Measurements from ENCODE around the gene FGF12.

Gene FGF12

DNA sequence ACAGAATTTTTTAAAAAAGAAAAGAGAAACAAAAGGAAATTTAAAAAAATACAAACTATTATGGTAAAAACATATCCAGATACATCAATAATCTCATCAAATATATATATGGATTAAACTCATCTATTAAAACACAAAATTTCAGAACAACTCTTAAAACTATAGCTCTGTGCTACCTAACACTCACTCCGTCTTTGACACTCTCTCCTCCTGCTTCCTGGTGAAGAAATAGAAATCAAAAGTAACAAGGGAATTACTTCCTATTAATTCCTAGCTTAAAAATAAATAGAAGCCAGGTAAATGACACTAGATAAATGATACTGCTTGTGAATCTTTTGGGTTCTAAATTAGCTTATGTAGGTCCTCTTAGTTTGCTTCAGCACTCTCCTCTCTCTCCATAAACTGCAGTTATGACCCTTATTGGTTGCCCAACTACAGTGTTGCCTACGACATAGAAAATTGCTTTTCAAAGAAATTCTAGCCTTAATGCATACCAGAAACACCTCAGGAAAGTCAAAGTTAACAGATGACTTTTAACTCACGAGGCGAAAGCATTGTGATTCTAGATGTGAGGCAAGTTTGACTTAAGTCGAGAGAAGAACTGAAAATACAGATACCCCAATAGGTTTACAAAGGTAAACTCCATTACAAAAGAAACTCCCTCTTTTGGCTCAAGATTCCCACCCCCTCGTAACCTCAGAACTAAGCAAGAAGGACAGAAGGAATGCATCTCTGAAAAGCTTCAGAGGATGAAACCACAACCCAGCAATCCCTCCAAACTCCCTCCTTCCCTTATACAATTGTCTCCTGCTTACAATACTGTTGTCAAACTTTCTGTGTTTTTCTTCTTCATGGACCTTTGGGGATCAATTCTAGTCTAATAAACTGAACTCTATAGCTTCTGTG, 394.7 kb downstream of the FGF12 start:
- no peak for DNase-seq (ENCODE audit: low read depth in 2 of 2)

GRCh38 chr3:192331749-192332385, 395.5 kb downstream of the FGF12 start:
- no peak for DNase-seq (ENCODE audit: low read depth in 2 of 2)

GRCh38 chr3:192326656-192327055, 400.7 kb downstream of the FGF12 start:
- DNase-seq (ENCODE audit: low read depth in 2 of 2): no peak

- DNase-seq (ENCODE audit: low read depth in 2 of 2): no peak
Observed at GRCh38 chr3:192317564-192317963, 409.8 kb downstream of the FGF12 start.

DNA sequence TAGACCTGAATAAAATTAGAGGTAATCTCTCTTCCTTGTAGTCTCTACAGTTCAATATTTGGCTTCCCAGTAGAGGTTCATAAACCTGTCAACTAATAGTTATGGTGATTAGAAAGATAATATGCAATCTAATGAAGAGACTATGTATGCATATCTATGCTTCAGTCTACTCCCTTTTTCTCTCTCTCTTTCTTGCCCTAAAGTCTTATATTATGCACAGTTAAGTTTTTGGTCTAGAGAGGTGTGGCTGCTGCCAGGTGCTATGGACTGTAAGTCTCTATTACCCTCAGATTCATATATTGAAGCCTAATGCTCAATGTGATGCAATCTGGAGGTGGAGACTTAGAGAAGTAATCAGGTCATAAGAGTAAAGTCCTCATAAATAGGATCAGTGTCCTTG, 413.7 kb downstream of the FGF12 start:
- no peak for DNase-seq (ENCODE audit: low read depth in 2 of 2)

GRCh38 chr3:192307631-192308030, 419.7 kb downstream of the FGF12 start:
- no peak for DNase-seq (ENCODE audit: low read depth in 2 of 2)

DNA sequence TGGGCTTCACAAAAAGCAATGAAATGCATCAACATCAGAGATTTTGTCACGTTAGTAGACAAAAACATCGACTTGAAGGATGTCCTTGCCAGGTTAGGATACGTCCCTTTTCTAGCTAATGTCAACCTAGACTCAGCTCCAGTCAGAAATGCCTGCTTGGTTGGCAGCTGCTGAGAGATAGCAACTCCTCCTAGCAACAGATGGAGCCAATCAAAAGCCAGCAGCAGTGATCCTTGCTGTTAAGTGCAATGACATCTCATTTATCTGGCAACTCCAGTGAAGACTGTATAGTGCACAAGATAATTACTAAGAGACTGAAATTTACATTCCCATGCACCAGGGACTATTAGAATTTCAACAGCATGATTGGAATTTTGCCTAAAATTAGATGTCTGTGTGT, 424.1 kb downstream of the FGF12 start:
- no peak for DNase-seq (ENCODE audit: low read depth in 2 of 2)

DNA sequence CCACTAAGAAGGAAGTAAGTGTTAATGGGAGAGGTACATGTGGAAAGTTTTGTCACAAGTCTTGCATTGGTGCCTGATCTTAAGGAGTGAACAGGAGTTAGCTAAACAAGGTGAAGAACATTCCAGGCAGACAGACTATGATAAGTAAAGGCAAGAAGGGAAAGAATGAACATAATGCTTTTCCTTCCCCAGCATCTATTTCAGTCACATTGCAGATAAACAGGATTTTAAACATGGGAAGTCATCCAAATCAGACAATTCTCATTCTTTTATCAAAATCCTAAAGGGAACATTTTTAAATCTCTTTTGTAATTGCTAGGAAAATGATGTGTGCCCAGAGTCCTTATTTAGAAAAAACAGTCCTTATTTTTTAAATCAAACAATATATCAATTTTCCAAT, 424.6 kb downstream of the FGF12 start:
- no peak for DNase-seq (ENCODE audit: low read depth in 2 of 2)

DNA sequence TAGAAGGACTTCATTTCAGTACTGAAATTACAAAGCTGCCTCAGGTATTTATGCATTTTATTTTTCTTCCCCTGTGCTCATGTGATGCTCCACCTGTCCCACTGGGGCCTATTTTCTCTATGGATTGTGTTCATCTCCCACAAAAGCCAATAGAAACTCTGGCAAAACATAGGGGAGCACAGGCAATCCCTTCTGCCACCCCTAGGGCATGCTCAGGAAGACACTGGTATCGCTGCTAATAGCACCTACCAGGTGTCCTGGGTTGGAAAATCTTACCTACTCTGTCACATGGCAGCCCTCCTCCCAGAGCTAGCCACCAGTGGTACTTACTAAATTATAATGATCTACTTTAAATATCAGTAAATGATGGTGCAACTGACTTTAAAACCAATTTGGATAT, 427.4 kb downstream of the FGF12 start:
- DNase-seq (ENCODE audit: low read depth in 2 of 2): no peak

DNA sequence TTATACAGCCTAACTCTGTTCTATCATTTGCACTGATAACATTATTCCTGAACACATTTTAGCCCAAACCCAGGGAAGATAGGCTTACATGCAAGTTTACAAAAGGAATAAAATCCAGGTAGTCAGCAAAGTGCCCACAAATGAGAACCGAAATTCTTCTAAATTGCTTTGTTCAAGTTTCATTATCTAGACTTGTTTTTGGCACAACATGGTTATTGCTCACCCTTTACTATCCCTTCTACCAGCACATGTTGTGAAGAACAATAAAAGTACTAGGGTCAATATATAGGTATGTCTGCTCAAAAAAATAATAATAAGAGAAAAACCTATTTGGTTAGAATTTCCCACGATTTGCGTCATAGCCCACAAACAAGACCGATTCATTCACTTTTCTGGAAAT, 430.5 kb downstream of the FGF12 start:
- DNase-seq (ENCODE audit: low read depth in 2 of 2): no peak

DNA sequence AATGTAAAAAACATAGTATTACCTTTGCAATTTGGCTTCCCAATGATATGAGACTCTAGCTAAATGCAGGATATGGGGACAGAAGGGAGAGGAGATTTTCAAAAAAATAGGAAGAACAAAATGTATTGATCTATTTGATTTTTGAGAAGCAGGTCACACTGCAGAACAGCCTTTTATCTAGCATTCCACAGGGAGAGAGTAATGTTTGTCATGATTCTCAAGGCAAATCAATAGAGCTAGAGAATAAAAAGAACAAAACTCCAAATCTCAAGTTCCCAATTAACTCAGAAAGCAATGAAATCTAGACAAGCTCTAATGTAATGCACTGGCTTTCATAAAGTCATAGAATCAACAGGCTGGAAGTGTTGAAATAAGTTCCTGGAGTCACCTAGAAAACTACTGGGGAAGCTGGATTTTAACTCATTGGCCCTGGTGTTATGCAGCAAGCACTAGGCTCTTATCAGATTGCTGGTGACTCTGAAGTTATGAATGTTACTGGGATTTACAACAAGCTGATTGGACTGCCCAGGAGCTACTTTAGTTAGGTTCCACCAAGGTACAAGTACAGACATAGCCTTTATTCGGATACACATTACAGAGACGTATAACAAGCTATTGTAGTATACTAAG, 442.8 kb downstream of the FGF12 start:
- DNase-seq (ENCODE audit: low read depth in 2 of 2): no peak

DNA sequence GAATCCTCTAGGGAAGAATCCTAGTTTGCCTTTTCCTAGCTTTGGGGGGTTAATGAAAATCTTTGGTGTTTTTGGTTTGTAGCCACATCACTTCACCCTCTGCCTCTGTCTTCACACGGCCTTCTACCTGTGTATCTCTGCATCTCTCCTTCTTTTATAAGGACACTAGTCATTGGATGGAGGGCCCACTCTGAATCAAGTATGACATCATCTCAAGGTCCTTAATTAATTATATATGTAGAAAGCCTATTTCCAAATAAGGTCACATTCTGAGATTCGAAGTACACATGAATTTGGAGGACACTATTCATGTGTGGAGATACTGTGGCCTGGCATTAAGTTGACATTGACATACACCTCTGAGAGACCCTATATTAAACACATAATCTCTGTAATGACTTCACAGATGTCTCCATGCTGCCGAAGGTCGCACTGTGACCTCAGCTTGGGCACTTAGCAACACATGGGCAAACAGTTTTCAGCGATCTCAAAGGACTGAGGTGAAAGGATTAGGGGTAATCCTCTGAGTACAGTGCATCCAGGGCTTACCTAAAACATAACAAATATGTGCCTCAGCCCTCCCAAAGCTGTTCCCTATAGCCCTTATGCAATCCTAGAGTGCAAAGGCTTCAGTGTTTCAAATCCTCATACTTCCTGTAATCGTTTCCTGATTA, 446.0 kb downstream of the FGF12 start:
- no peak for DNase-seq (ENCODE audit: low read depth in 2 of 2)

DNA sequence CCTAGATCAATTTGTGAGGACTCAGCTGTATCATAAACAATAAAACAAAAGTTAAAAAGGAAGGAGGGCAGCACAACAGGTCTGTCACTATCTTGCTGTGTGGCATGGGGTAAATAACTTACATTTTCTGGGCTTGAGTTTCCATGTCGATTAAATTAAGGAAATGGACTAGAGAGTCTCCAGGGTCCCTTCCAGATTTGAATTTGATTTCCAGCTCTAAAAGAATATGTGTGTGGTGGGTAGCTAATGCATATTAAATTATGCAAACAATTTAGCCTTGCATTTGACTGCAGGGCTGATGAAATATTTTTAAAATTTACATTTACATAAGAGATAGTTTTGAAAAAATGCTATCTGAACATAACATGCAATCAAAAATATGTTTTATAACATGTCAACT, 447.7 kb downstream of the FGF12 start:
- no peak for DNase-seq (ENCODE audit: low read depth in 2 of 2)

DNA sequence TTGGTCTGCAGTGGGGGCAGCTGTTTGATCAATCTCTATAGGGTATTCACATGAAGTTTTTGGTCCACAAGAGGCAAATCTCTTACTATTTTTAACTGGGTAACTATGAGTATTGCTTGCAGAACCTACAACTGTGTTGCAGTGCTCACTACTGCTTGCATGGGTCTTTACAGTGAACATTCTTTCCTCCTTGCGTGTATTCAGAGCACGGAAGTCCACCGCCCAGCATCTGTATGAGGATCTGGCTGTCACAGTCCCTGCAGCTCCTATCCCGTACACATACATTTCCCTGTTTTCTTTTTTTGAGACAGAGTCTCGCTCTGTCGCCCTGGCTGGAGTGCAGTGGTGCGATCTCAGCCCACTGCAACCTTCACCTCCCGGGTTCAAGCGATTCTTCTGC, 449.9 kb downstream of the FGF12 start:
- no peak for DNase-seq (ENCODE audit: low read depth in 2 of 2)

- DNase-seq (ENCODE audit: low read depth in 2 of 2): no peak
Observed at GRCh38 chr3:192275741-192276355, 451.5 kb downstream of the FGF12 start.

DNA sequence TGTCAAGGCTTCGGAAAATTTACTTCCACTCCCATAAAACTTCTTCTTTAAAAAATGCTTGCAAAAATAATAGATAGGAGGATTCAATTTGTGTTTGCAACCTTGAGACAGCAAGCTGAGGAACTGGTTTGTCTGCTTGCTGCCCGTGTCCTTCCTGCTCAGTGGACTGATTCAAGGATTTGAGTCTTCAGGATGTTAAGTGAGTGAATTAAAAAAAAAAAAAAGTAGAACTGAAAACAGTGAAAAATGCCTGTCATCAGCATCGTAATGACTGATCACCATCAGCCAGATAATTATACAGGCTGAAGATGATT, 453.7 kb downstream of the FGF12 start:
- no peak for DNase-seq (ENCODE audit: low read depth in 2 of 2)

- DNase-seq (ENCODE audit: low read depth in 2 of 2): no peak
Observed at GRCh38 chr3:192273001-192273696, 454.2 kb downstream of the FGF12 start.

DNA sequence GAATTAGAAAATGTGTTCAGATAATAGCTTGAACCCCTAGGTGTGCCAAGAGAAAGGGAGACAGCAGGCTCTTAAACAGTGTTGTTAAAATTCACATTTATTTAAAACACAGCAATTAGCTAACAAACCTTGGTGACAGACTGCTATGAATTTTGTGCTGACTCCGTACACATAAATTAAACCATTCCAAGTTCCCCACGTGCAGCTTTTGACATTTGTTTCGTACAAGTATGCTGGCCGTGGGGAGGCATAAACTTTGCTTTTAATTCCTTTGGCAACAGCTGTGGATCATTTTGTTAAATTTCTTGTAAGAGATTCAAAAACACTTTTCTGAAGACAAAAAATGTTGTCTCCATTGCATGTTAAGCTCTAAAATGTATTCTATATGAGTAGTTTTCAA, 465.3 kb downstream of the FGF12 start:
- DNase-seq (ENCODE audit: low read depth in 2 of 2): no peak

DNA sequence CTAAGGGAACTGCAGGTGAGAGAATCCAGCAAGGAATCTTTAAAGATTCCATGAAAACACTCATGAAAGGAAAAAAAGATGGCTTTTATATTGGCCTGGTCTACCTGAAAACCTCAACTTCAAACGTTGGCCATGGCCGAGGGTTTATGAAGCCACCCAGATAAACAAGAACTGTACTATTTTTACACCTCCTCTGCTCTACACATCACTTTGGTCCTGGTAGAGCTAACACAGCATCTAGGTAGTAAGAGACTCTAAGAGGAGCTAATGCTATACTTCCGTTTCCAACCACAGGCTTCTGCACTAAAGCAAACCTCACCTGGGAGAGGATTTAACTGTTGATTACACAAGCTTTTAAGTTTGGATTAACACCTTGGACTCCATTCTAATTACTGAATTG, 466.2 kb downstream of the FGF12 start:
- DNase-seq (ENCODE audit: low read depth in 2 of 2): no peak

DNA sequence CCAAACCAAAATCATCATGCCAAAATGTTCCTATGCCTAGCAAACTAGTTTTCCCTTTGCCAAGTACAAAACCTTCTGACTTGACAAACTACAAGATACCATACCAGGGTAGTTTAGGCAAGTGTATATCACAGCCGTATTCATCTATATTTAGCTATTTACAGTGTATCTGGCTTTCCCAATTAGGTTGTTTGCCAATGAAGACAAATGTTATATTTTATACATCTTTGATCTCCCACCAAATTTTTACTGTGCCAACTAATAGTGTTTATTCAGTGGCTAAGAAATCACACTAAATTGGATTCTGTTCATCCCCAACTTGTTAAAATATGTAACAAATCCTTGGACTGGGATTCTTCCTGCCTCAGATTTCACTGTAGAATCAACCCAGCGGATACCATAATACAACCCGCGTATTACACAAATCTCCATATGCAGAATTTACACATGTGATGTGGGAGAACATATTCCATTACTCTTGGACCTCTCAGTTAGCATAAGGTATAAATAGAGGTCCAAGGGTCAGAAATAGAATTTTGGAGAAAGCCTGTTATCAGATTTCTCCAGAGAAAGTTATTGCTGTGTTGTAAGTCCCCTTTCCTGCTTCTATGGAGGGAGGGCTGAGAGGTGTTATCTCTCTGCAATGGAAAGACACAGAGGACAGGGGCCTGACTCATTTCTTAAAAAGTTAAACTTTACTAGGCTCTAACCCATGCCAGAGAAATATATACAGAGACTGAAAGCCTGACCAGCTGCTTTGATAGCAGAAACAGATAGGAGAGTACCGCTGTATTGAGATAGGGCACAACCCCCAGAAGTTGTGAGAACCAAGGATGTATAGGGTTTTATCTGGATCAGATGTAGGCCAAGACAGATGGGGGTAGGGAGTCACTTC, 467.0 kb downstream of the FGF12 start:
- DNase-seq (ENCODE audit: low read depth in 2 of 2): no peak

Measured in activated CD8-positive, alpha-beta memory T cell treated with anti-CD3 and anti-CD28 coated beads for 4 hours (primary cell).